ENCODE measurements around the gene POU6F1.

Gene POU6F1

DNA sequence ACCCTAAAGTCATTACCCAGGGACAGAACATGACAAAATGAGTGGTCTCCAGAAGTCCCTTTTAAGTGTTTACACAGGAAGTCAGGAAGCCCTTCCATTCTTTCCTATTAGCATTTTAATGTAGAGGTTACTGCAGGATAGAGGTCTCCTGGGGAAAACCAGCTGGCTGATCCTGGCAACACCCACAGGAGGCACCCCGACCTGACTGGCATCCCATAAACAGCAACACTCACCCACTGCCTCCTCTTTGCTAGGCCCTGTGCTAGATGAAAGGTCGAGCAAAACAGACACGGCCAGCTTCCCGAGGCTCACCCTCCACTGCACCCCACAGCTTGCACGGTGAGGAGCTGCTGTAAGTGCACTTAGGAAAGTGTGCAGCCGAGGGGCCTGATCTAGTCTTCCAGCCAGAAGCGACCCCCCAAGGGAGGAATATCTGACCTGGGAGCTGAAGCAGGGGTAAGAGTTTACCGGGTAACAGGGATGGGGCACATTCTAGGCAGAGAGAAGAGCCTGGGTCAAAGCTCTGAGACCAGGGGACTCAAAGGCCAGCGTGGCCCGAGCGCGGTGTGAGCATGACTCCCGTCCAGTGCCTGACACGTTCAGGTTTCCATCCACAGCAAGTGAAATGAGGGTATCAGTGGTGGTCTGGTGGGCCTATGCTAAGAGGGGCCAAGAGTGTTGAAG lies 29.8 kb upstream of the POU6F1 start:
- no peak for ATAC-seq
- TF ChIP-seq, protein P1, sequence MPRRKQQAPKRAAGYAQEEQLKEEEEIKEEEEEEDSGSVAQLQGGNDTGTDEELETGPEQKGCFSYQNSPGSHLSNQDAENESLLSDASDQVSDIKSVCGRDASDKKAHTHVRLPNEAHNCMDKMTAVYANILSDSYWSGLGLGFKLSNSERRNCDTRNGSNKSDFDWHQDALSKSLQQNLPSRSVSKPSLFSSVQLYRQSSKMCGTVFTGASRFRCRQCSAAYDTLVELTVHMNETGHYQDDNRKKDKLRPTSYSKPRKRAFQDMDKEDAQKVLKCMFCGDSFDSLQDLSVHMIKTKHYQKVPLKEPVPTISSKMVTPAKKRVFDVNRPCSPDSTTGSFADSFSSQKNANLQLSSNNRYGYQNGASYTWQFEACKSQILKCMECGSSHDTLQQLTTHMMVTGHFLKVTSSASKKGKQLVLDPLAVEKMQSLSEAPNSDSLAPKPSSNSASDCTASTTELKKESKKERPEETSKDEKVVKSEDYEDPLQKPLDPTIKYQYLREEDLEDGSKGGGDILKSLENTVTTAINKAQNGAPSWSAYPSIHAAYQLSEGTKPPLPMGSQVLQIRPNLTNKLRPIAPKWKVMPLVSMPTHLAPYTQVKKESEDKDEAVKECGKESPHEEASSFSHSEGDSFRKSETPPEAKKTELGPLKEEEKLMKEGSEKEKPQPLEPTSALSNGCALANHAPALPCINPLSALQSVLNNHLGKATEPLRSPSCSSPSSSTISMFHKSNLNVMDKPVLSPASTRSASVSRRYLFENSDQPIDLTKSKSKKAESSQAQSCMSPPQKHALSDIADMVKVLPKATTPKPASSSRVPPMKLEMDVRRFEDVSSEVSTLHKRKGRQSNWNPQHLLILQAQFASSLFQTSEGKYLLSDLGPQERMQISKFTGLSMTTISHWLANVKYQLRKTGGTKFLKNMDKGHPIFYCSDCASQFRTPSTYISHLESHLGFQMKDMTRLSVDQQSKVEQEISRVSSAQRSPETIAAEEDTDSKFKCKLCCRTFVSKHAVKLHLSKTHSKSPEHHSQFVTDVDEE (CRISPR knock-in tag; IDR thresholded peaks at IDR 0.05), result no peak
- no peak for TF ChIP-seq PPARA (CRISPR knock-in tag; IDR thresholded peaks at IDR 0.05; ENCODE audit: borderline replicate concordance)
- no peak for TF ChIP-seq ARNTL (CRISPR knock-in tag; IDR thresholded peaks at IDR 0.05; ENCODE audit: borderline replicate concordance, low read depth)
- TF ChIP-seq BACH2 (CRISPR knock-in tag; IDR thresholded peaks at IDR 0.05; ENCODE audit: borderline replicate concordance), result no peak
- no peak for TF ChIP-seq TCF4 (CRISPR knock-in tag; IDR thresholded peaks at IDR 0.05; ENCODE audit: borderline replicate concordance)
- no peak for TF ChIP-seq ZC3H10 (CRISPR knock-in tag; IDR thresholded peaks at IDR 0.05)
- TF ChIP-seq SNAI2 (CRISPR knock-in tag; IDR thresholded peaks at IDR 0.05), result no peak
- no peak for TF ChIP-seq ZFP3 (CRISPR knock-in tag; IDR thresholded peaks at IDR 0.05)
- no peak for TF ChIP-seq GLIS3 (CRISPR knock-in tag; IDR thresholded peaks at IDR 0.05)
- TF ChIP-seq, protein P2, sequence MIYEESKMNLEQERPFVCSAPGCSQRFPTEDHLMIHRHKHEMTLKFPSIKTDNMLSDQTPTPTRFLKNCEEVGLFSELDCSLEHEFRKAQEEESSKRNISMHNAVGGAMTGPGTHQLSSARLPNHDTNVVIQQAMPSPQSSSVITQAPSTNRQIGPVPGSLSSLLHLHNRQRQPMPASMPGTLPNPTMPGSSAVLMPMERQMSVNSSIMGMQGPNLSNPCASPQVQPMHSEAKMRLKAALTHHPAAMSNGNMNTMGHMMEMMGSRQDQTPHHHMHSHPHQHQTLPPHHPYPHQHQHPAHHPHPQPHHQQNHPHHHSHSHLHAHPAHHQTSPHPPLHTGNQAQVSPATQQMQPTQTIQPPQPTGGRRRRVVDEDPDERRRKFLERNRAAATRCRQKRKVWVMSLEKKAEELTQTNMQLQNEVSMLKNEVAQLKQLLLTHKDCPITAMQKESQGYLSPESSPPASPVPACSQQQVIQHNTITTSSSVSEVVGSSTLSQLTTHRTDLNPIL (CRISPR knock-in tag; IDR thresholded peaks at IDR 0.05; ENCODE audit: low read depth), result no peak
- no peak for TF ChIP-seq TOX (CRISPR knock-in tag; IDR thresholded peaks at IDR 0.05; ENCODE audit: borderline replicate concordance)
- TF ChIP-seq, protein P3, sequence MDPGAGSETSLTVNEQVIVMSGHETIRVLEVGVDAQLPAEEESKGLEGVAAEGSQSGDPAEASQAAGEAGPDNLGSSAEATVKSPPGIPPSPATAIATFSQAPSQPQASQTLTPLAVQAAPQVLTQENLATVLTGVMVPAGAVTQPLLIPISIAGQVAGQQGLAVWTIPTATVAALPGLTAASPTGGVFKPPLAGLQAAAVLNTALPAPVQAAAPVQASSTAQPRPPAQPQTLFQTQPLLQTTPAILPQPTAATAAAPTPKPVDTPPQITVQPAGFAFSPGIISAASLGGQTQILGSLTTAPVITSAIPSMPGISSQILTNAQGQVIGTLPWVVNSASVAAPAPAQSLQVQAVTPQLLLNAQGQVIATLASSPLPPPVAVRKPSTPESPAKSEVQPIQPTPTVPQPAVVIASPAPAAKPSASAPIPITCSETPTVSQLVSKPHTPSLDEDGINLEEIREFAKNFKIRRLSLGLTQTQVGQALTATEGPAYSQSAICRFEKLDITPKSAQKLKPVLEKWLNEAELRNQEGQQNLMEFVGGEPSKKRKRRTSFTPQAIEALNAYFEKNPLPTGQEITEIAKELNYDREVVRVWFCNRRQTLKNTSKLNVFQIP (CRISPR knock-in tag; IDR thresholded peaks at IDR 0.05; ENCODE audit: borderline replicate concordance, low read depth), result no peak
- TF ChIP-seq ESRRG (CRISPR knock-in tag; IDR thresholded peaks at IDR 0.05), result no peak
- no peak for TF ChIP-seq ZFP30 (CRISPR knock-in tag; IDR thresholded peaks at IDR 0.05)
- TF ChIP-seq, protein P4, sequence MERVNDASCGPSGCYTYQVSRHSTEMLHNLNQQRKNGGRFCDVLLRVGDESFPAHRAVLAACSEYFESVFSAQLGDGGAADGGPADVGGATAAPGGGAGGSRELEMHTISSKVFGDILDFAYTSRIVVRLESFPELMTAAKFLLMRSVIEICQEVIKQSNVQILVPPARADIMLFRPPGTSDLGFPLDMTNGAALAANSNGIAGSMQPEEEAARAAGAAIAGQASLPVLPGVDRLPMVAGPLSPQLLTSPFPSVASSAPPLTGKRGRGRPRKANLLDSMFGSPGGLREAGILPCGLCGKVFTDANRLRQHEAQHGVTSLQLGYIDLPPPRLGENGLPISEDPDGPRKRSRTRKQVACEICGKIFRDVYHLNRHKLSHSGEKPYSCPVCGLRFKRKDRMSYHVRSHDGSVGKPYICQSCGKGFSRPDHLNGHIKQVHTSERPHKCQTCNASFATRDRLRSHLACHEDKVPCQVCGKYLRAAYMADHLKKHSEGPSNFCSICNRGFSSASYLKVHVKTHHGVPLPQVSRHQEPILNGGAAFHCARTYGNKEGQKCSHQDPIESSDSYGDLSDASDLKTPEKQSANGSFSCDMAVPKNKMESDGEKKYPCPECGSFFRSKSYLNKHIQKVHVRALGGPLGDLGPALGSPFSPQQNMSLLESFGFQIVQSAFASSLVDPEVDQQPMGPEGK (CRISPR knock-in tag; IDR thresholded peaks at IDR 0.05; ENCODE audit: borderline replicate concordance), result no peak
- no peak for TF ChIP-seq CSDC2 (CRISPR knock-in tag; IDR thresholded peaks at IDR 0.05)
- TF ChIP-seq ISL1 (CRISPR knock-in tag; IDR thresholded peaks at IDR 0.05), result no peak
- TF ChIP-seq, protein P5, sequence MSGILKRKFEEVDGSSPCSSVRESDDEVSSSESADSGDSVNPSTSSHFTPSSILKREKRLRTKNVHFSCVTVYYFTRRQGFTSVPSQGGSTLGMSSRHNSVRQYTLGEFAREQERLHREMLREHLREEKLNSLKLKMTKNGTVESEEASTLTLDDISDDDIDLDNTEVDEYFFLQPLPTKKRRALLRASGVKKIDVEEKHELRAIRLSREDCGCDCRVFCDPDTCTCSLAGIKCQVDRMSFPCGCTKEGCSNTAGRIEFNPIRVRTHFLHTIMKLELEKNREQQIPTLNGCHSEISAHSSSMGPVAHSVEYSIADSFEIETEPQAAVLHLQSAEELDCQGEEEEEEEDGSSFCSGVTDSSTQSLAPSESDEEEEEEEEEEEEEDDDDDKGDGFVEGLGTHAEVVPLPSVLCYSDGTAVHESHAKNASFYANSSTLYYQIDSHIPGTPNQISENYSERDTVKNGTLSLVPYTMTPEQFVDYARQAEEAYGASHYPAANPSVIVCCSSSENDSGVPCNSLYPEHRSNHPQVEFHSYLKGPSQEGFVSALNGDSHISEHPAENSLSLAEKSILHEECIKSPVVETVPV (CRISPR knock-in tag; IDR thresholded peaks at IDR 0.05), result no peak
- no peak for TF ChIP-seq OSR1 (CRISPR knock-in tag; IDR thresholded peaks at IDR 0.05)
- TF ChIP-seq ZNF70 (CRISPR knock-in tag; IDR thresholded peaks at IDR 0.05), result no peak

DNA sequence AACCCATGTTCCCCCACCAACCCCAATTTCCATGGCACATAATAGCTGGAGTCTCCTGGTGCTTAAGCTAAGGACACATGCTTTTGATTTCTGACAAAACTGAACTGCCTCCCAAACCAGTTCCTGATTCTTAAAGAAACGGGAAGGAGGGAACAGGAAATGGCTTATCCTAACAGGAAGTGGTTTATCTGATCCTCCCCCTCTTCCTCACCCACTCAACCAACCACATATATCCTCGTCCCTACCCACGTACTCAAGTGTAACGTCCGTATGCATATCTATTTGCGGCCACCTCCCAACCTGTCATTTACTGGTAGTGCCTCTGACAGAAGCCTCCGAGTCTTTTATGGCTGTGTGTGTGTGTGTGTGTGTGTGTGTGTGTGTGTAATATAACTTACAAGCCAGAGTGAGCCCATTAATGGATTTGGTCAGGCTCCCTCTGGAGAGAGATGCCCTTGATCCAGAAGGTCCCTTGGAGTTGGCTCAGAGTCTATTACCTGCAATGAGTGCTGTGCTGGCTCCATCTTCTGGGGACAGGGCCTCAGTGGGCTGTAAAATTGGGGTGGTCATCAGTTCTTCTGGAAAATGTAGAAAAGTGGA lies 28.5 kb upstream of the POU6F1 start:
- ATAC-seq, result peak; percentile 53
- TF ChIP-seq RARB (CRISPR knock-in tag; IDR thresholded peaks at IDR 0.05), result no peak
- no peak for TF ChIP-seq ZFP30 (CRISPR knock-in tag; IDR thresholded peaks at IDR 0.05)
- TF ChIP-seq, protein P5 (CRISPR knock-in tag; IDR thresholded peaks at IDR 0.05), result no peak
- no peak for TF ChIP-seq TCF4 (CRISPR knock-in tag; IDR thresholded peaks at IDR 0.05; ENCODE audit: borderline replicate concordance)
- no peak for TF ChIP-seq OSR1 (CRISPR knock-in tag; IDR thresholded peaks at IDR 0.05)
- no peak for TF ChIP-seq CSDC2 (CRISPR knock-in tag; IDR thresholded peaks at IDR 0.05)
- no peak for TF ChIP-seq TOX (CRISPR knock-in tag; IDR thresholded peaks at IDR 0.05; ENCODE audit: borderline replicate concordance)
- no peak for TF ChIP-seq ZNF70 (CRISPR knock-in tag; IDR thresholded peaks at IDR 0.05)
- TF ChIP-seq, protein P1 (CRISPR knock-in tag; IDR thresholded peaks at IDR 0.05), result no peak
- TF ChIP-seq ESRRG (CRISPR knock-in tag; IDR thresholded peaks at IDR 0.05), result no peak
- no peak for TF ChIP-seq ZNF8 (CRISPR knock-in tag; IDR thresholded peaks at IDR 0.05)
- TF ChIP-seq ISL1 (CRISPR knock-in tag; IDR thresholded peaks at IDR 0.05), result no peak
- TF ChIP-seq, protein P4 (CRISPR knock-in tag; IDR thresholded peaks at IDR 0.05; ENCODE audit: borderline replicate concordance), result no peak
- no peak for TF ChIP-seq ARNTL (CRISPR knock-in tag; IDR thresholded peaks at IDR 0.05; ENCODE audit: borderline replicate concordance, low read depth)
